Ishikawa (cell line): ENCODE data around the gene WNT8B.

Source experiments
- CEBPB ChIP-seq: IDR thresholded peaks from 2 replicates; pipeline ENCODE4 v1.6.1; 2012
- YY1 ChIP-seq: IDR thresholded peaks from 2 replicates; pipeline ENCODE4 v1.6.1; 2012; ENCODE audit warnings: low read depth
- TF ChIP-seq, protein P1 (sequence below): IDR thresholded peaks from 2 replicates; pipeline ENCODE4 v1.6.1; 2012; ENCODE audit warnings: low read depth, mild to moderate bottlenecking
- TF ChIP-seq, protein P2 (sequence below): IDR thresholded peaks from 2 replicates; pipeline ENCODE4 v1.6.1; 2012

DNA sequence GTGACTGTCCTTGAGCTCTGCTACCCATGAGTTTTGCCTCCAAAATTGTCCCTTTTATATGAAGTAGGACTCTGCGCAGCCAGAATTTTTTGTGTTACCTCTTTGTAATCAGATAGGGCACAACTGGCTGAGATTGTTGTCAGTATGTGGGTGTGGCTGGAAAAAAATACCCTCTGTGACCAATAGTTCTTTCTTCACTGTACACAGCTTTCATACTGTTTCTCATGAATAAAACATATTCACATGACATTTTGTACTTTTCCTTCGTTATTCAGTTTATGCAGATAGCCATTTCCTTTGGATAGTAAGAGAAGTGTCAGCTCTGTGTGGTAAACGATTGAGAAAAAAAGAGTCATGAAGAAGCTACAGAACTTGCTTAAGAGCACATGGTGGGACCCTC is 49.6 kb upstream of the WNT8B start:
- TF ChIP-seq, protein P1, sequence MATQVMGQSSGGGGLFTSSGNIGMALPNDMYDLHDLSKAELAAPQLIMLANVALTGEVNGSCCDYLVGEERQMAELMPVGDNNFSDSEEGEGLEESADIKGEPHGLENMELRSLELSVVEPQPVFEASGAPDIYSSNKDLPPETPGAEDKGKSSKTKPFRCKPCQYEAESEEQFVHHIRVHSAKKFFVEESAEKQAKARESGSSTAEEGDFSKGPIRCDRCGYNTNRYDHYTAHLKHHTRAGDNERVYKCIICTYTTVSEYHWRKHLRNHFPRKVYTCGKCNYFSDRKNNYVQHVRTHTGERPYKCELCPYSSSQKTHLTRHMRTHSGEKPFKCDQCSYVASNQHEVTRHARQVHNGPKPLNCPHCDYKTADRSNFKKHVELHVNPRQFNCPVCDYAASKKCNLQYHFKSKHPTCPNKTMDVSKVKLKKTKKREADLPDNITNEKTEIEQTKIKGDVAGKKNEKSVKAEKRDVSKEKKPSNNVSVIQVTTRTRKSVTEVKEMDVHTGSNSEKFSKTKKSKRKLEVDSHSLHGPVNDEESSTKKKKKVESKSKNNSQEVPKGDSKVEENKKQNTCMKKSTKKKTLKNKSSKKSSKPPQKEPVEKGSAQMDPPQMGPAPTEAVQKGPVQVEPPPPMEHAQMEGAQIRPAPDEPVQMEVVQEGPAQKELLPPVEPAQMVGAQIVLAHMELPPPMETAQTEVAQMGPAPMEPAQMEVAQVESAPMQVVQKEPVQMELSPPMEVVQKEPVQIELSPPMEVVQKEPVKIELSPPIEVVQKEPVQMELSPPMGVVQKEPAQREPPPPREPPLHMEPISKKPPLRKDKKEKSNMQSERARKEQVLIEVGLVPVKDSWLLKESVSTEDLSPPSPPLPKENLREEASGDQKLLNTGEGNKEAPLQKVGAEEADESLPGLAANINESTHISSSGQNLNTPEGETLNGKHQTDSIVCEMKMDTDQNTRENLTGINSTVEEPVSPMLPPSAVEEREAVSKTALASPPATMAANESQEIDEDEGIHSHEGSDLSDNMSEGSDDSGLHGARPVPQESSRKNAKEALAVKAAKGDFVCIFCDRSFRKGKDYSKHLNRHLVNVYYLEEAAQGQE, result no peak
- TF ChIP-seq YY1, result no peak
- TF ChIP-seq, protein P2, sequence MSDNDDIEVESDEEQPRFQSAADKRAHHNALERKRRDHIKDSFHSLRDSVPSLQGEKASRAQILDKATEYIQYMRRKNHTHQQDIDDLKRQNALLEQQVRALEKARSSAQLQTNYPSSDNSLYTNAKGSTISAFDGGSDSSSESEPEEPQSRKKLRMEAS, result no peak
- no peak for TF ChIP-seq CEBPB
